Endothelial cell of hepatic sinusoid (primary cell): ENCODE results near the gene KIAA1614.
"Not testable (repeated sequence)": the region's sequence is repeated elsewhere in the genome, so short reads cannot be mapped to it uniquely, and the experiment has no call there.

Experiments
- in situ Hi-C: cut with HindIII; loops from 2 replicates; pipeline ENCODE4 v1.10.0; 2017; ENCODE audit warnings: low sequenced_read_pairs

The KIAA1614 gene

DNA sequence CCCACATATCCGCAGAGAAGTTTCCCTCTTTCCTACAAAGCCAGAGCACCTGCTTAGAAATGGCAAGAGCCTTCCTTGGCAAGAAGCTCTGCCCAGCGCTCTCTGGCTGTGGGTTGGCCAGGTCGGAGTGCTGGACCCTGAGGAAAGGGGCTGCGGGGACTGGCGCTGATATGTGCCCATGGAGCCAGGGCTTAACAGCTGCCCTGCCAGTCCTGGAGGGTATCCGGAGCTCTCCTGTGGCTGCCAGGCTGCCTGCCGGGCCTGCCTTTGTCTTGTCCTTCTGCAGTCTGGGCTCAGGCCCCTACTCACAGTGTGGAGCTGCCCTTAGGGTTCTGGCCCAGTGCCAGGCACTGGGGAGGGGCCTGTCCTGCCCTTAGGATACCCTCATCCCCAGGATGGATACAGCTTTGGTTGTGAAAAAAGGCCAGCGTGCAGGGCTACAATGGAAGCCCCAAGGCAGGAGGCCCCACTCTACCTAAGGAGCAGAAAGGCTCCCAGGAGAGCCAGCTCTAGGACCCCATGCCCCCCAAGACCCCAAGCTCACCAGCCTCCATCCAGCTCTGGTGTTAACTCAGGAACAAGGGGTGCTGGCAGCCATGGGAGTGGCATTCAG, 43.4 kb downstream of the KIAA1614 start:
- in situ Hi-C loops: no loop called here

DNA sequence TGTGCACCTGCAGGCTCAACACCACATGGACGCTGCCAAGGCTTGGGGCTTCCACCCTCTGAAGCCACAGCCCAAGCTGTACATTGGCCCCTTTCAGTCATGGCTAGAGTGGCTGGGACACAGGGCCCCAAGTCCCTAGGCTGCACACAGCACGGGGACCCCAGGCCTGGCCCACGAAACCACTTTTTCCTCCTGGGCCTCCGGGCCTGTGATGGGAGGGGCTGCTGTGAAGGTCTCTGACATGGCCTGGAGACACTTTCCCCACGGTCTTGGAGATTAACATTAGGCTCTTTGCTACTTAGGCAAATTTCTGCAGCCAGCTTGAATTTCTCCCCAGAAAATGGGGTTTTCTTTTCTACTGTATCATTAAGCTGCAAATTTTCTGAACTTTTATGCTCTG, 46.9 kb downstream of the KIAA1614 start:
- in situ Hi-C loops: loop anchor here (5.0 kb wide), 1 partner anchor 82 kb away; no protein-coding TSS in a partner anchor

DNA sequence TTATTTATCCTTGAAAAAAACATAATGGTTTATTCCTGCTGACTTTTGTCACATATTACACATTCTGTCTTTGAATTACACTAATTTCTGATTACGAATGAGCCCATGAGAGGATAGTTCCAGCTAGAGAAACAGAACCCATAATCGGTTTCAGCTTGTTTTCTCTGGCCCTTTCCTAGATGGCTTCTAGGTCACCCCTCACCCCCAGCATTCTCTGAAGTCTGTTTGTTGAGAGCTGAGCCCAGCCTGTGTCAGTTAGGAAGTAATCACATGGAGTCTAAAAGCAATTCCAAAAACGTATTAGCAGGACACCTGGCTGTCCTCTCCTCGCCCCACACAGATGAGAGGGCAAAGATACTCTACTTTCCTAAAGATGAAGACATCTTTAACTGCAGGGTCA, 48.9 kb downstream of the KIAA1614 start:
- in situ Hi-C loops: loop anchor here (5.0 kb wide), 1 partner anchor 84 kb away; no protein-coding TSS in a partner anchor

DNA sequence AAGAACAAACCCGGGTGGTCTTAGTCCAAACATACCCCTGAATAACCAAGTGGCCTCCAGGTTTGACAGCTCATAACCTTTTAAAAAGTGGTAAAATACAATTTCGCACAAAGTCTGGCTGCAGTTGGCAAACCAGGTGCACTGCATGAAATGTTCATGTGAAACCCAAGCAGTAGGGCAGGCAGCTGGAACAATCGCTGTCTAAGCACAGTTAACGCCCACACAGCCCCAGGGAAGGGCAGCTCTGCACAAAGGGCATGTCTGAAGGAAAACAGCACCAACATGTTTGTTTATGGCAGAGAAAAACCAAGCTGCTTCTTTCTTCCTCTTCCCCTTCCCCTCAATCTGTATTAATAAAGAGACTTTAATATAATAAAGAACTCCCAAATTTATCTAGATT, 49.5 kb downstream of the KIAA1614 start:
- in situ Hi-C loops: loop anchor here (5.0 kb wide), 1 partner anchor 85 kb away; no protein-coding TSS in a partner anchor

DNA sequence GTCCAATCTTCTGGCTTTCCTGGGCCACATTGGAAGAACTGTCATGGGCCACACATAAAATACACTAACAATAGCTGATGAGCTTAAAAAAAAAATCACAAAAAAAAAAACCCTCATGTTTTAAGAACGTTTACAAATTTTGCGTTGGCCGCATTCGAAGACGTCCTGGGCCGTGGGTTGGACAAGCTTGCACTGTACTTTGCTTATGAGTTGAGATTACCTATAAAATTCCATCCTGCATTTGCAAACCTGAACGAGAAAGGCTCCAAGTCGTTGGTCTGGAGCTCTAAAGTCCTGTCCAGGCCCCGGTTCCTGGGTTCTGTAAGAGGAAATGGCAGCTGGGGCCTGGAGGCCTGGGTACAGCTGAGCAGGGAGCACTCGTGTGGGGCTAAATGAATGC, 51.4 kb downstream of the KIAA1614 start:
- in situ Hi-C loops: loop anchor here (5.0 kb wide), 1 partner anchor 87 kb away; no protein-coding TSS in a partner anchor

DNA sequence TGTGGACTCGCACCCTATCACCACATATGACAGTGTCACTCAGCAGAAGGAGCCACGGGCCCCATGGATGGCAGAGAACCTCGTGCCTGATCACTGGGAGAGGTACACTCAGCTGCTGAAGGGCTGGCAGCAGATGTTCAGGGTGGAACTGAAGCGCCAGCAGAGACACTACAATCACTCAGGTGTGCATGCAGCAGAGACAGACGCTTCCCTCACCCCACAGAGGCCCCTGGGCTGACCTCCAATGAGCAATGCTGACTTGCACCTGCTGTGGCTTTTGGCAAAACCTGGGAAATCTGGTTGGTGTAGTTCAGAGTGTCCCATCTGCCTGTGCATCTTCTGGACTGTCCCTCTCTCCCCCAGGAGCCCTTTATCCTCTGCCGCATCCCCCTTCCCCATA, 51.9 kb downstream of the KIAA1614 start:
- in situ Hi-C loops: loop anchor here (5.0 kb wide), 1 partner anchor 87 kb away; no protein-coding TSS in a partner anchor

DNA sequence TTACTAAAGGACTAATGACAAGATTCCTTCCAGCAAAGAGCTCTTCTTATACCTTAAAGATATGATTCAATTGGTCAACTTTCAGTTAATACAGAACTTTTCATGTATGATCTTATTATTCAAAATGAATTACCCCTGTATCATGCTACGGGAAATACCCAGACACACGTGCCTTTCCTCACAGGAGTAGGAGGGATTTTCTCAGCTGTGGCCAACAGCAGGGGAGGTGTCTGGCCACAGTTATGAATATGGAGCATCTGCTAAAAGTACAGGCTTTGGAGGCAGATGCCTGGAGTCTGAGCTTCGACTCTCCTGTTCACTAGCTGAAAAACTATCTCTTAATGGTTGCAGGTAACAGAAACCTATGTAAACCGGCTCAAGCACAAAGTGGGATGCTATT, 53.6 kb downstream of the KIAA1614 start:
- in situ Hi-C loops: no loop called here

DNA sequence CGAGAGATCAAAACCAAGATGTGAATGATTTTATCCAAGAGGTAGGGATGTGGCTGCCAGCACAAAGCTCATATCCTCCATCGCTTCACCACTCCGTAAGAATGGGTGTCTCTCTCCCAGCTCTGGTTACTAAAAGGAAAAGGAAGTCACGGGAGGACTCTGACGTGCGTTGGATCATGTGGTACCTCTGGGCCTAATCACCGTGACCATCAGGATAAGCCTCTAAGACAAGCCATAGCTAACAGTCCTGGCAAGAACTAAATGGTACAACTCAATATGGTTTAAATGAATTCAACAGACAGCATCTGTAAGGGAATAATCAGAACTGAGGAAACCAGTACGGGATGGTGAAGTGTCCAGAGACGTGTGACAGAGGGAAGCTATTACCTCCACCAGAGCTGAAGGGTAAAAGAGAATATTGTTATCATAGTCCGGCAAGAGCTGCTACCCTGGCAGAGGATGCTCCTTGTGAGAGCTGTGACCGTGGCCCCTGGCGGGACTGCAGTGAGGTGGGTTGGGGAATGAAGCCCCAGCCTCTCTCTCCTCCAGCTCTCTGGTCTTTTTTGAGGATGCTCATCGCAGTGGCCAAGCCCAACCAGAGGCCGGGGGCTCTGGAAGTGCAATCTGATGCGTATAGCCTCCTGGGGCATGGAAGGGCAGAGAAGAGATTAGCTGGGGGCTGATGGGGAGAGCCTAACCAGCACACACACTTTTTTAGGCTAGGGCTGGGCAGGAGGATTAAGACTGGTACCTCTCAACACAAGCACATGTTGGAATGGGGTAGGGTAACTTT, 54.2 kb downstream of the KIAA1614 start:
- in situ Hi-C loops: no loop called here

DNA sequence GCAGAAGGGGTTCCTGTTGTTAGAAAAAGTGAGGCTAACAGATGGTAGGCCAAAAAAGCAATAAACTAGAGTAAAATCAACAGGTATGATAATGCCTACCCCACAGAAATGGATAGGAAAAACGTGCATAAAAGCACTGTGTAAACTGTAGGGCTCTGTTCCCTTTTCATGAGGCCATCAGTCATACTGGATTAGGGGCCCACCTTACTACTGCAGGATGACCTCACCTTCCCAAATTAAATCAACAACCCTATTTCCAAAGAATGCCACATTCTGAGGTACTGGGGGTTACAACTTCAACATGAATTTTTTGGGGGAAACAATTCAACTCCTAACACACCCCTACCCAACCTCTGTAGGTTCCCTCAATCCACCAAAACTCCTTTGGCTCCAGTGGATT, 54.9 kb downstream of the KIAA1614 start:
- in situ Hi-C loops: no loop called here

DNA sequence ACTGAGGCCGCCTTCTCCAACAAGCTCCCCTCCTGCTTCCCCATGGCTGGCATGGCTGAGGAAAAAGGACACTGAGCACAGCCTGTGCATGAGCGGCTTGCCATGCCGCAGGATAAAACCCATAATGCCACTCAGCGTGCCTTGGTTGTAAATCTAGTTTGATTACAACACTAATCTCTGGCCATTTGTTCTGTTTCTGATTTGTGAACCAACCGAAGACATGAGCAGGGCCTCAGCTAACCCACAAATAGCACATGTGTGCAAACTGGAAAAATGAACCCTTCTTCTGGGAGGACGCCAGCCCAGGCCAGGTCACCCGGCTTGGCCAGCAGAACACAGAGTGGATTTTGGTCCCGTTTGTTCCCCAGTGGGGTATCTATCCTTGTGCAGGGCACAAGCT, 56.1 kb downstream of the KIAA1614 start:
- in situ Hi-C loops: not testable (repeated sequence)

DNA sequence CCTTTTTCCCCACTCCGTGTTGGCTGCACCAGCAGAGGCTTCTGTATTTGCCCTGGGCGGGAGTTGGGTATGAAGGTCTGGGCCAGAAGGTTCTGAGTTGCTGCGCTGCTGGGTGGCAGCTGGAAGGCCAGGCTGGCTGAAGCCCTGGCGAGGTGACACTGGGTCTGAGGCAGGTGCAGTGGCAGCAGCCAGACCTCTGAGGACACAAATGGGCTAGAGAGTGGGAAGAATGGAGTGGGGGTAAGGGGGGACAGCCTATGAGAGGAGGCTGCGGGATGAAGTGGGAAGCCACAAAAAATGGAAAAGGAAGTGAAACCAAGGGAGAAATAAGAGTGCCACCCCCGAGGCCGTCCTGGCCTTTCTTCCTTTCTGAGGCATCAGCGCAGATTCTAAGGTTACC, 56.7 kb downstream of the KIAA1614 start:
- in situ Hi-C loops: no loop called here

DNA sequence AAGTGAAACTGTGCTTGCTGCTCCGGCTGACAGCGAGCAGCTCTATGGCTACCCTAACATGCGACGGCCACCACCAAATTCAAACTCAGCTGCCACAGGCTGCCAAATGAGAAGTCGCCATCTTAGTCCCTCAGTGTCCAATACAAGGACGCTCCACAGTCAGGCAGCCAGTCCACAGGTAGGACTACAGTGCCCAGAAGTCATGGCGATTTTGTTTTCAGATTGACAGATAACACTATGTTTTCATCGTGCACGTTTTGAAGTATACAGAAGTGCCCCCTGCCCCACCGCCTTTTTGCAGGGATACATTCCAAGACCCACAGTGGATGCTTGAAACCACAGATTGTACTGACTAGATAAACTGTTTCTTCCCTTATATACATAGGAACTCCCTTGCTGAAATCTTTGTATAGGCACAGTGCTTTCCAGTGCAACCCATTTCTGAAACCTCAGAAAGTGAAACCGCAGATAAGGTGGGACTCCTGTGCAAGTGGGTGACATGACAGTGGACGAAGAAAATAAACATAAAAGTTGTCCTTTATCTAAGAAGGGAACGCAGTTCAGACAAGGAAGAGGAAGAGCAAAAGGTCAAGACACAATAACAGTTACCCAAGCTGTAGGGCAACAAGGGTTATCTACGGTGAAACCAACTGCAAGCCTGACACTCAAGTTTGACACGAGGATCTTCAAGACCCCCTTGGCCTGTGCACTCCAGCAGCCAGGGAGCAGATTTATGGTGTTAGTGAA, 57.8 kb downstream of the KIAA1614 start:
- in situ Hi-C loops: no loop called here

DNA sequence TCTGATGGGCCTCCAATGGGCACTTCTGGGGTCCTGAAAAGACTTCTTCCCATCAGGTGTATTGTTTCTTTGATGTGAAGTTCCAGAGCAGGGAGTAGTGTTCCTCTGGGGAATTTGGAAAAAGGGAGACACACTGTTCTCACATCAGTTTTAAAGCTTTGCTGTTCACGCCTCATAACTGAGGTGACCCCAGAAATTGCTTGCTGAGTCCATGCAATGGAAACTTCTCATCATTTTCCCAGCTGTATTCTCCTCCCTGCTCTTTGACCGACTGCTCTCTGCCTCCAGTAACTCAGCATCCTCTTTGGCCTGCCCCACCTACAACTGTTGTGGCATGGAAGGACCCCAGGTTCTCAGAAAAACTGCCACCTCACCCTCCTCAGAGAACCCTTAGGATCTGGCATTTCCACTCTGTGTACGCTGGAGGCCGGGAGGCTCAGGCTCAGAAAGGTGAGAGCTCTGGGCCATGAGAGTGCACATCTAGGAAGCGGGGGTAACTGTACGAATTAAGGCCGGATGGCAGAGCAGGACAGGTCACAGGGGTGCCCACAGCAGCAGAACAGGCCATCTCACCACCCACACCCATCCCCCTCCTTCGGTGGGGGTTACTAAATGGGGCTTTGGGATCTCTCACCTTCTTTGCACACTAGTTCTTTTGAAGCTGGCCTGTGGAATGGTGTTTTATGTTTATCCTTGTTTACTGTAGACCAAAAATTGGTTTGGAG, 58.7 kb downstream of the KIAA1614 start:
- in situ Hi-C loops: no loop called here

DNA sequence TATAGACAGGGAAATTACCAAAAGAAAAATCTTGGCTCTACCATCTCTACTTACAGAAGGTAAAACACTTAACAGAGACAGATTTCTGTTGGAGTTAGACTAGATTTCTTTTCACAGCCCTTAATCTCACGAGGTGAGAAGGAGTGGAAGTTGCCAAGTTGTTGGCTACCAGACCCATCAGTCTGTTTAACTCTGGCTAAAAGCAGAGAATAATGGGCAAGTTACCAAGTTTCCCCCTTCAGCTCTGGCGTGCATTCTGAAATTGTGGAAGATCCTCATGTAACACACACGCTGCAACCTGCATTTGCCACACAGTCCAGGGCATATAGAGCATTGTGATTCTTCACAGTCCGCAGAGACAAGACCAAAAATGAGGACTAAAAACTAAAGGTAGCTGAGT, 60.7 kb downstream of the KIAA1614 start:
- in situ Hi-C loops: no loop called here

DNA sequence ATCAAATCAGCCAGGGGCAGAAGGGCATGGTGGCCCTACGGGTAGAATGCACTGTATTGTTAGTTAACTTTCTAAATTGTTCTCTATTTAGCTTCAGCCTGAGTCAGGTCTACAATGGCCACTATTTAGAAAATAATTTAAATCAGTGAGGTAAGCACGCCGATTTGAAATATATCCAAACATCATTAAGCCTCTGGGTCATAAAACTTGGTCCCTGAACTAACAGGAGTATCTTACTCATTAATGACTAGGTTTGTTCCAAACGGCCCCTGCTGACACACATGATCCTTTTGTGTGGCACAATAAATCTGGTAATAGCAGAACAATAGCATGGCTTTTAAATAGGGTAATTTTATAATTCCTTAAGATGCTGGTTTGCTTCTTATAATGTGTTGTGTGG, 61.5 kb downstream of the KIAA1614 start:
- in situ Hi-C loops: no loop called here

DNA sequence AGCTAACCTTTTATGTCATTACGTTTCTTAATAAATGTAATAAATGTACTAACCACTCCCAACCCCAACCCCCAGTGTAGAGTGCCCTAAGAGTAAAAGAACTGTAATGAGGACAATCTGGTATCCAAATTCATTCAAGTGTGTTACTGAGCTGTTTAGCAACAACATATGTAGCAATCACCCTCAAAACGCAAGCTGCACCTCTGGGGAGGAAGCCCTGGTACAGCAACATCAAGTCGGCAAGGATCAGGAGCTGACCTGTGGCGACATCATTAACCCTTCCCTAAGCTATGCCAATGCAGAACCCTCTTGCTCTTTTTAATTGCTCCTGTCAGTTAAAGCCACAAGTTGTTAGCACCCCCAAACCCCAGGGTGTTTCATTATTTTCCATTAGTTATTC, 62.9 kb downstream of the KIAA1614 start:
- in situ Hi-C loops: no loop called here

DNA sequence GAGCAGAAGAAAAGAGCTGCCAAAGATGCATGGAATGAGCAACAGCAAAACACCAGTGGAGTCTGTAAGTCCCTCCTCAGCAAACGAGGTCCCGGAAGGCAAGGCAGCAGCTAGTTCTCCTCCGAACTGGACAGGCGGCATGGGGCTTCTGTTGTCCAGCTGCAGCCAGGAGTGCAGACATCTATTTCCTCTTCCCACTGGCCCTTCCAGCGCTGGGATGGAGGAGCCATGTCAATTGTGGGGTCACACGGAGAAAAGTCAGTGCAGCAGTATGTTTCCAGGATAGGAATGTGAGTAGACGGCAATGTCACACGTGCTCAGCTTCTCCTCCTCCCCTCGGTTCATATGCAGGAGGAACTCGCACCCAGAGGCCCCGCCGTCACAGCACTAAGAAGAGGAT, 63.5 kb downstream of the KIAA1614 start:
- in situ Hi-C loops: no loop called here

DNA sequence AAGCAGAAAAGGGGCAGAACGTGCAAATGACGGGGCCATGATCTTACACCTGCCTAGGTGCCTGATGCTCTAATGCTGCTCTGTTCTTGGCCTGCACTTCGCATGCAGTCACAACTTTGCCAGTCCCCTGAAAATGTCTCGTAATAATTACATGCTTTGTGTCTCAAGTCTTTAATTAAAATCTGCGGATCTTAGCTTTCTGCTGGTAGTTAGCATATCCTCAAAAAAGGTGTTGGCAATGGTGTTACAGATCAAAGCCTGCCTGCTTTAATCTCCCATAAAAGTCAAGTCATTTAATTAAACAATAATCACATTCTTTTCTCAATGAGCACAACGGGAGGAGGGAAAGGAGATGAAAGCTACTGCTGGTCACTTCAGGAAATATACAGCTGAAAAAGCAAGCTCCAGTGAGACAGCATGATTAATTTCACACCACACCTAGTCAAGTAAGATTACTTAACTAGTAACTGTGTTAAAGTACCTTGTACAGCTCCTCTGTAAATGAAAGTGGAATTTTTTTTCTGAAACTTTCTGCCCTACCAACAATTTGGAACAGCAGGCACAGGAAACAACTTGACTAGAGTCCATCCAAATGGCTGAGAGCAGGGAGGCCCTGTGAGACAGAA, 64.1 kb downstream of the KIAA1614 start:
- in situ Hi-C loops: no loop called here

DNA sequence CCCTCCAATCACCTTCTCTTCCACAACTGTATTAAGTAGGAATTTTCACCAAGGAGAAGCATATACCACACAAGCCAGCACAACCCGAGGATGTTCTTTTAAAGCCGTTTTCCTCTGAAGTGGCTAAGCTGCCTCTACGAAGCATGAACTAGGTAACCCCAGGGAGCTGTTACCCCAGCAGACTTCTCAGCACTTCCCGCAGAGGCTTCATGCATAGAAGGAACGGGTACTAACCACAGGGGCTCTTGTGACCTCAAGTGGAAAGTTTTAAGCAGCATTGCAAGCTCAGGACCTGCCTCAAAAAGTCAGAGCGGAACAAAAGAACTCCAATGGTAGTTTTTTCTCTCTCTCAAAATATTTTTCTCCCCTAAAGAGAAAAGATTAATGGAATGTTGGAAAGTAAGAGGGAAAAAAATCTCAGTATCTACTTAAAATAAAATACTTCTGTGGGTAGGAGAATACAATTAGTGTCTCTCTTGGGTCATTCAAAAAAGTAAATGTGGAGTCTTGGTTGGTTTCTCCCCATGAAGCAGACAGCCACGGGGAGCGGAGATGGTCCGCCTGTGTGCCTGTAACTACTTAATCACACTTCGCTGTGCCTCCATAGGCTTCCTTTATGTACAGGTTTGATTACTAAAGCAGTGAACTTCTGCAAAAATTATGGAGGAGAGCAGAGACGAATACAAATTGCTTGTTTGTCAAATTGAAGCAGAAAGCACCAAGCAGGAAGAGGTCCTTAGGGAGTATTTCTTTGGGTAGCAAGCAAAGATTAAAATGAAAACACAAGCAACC, 69.1 kb downstream of the KIAA1614 start:
- in situ Hi-C loops: no loop called here

DNA sequence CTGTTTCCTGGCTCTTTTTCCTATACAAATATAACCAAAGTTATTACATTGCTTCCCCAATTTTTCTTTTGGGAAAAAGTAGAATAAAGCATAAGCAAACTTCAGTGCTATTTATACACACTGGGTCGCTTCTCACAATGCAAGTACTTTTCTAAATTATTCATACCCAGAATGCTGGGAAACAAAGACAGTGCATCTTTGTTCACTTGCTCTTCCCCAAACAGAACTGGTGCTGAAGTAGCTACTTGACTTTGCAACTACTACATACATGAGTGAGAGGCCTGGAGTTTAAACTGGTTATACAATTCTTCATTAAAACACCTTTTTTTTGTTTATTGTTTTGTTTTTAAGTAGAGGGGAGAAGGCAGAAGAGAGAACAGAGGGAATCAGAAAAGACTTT, 69.7 kb downstream of the KIAA1614 start:
- in situ Hi-C loops: no loop called here
